Activated T-cell treated with anti-CD3 and anti-CD28 coated beads for 4 hours (primary cell): ENCODE data around the gene CACNG7.
"Not testable (repeated sequence)": the region's sequence is repeated elsewhere in the genome, so short reads cannot be mapped to it uniquely, and the experiment has no call there.

Source experiments
- DNase-seq: peaks from one replicate; pipeline ENCODE4 v3.0.0-alpha.2; 2020

The CACNG7 gene

DNA sequence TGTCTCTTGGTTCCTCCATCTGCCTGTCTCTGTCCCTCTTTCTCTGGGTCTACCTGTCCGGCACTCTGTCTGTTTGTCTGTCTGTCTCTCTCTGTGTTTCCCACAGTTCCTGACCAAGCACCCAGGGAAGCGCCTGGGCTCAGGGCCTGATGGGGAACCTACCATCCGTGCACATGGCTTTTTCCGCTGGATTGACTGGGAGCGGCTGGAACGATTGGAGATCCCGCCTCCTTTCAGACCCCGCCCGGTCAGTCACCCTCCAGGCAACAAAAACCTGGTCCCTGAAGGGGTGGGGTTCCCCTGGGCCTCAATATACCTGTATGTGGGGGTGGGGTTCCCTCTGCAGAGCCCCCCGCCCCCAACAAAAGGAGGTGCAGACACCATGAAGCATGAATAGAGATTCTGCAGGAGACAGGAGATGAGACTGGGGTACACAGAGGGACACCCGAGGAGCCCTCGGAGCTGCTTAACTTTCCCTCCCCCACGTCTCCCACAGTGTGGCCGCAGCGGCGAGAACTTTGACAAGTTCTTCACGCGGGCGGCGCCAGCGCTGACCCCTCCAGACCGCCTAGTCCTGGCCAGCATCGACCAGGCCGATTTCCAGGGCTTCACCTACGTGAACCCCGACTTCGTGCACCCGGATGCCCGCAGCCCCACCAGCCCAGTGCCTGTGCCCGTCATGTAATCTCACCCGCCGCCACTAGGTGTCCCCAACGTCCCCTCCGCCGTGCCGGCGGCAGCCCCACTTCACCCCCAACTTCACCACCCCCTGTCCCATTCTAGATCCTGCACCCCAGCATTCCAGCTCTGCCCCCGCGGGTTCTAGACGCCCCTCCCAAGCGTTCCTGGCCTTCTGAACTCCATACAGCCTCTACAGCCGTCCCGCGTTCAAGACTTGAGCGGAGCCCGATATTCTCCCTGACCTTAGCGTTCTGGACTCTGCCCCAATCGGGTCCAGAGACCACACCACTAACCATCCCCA, 2.6 kb upstream of the CACNG7 start:
- DNase-seq, result peak; percentile 68

DNA sequence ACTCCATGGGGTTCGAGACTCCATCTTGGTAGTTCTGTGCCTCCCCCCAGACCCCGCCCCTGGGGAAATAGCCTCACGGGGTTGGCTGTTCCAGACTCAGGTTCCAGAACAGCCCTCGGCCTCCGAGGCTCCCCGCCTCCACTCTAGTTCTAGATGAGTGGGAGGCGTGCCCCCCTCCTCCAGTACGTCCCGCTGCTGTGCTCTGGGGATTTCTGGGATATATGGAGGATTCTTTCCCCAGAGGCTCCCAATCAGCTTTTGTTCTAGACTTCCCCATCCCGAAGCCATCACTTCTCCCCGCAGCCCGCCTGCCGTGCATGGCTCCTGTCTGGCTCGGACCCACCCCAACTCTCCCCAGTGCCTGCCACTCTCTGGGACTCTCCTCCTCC, 1.9 kb upstream of the CACNG7 start:
- DNase-seq, result no peak

DNA sequence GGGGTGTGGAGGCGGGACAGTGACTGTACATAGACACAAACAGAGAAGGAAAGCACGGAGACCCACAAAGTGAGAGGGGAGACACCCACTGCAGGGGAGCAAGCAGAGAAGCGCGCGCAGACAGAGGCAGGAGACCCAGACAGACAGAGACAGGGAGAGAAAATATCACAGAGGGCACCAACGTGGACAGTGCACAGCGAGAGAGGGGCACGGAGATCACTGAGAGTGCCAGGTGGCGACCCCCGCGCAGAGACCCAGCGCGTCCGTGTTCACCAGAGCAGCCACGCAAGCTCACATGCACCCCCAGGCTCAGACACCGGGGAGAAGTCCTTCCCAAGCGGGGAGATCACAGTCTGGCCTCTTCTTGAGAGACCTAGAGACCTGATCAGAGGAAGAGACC, 1.4 kb upstream of the CACNG7 start:
- no peak for DNase-seq

DNA sequence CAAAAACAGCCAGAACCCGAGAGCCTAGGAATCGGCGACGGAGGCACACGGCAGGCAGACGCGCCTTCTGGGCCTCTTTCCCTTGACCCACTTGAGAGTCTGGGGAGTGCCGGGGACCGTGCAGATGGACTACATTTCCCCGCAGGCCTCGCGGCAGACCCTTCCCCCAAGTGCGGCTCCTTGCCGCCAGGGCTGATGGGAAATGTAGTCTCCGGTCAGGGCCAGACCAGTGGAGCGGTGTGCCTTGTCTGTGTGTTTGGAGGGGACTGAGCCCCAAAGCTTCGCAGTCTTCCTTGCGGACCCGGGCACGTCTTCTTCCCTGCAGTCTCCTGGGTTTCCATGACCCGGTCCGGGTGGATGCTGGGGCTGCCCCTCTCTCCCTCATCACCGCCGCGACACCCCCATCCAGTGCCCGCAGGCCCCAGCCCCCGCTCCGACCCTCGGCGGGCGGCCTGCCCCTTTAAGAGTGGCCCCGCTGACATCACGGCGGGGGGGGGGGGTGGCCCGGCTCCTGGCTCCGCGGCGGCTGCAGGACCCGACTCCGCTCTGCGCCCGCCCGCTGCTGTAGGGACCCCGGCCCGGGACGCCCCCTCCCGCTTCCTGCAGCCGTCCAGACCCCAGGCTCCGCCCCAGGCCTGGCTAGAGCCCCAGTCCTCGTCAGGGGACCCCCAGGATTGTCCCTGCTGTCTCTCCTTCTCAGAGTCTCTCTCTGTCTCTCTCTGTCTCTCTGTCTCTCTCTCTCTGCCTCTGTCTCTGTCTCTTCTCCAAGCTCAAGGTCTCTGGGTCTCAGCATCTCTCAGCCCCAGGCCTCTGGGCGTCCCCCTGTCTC, 758 bp upstream of the CACNG7 start:
- DNase-seq, result peak; percentile 16

DNA sequence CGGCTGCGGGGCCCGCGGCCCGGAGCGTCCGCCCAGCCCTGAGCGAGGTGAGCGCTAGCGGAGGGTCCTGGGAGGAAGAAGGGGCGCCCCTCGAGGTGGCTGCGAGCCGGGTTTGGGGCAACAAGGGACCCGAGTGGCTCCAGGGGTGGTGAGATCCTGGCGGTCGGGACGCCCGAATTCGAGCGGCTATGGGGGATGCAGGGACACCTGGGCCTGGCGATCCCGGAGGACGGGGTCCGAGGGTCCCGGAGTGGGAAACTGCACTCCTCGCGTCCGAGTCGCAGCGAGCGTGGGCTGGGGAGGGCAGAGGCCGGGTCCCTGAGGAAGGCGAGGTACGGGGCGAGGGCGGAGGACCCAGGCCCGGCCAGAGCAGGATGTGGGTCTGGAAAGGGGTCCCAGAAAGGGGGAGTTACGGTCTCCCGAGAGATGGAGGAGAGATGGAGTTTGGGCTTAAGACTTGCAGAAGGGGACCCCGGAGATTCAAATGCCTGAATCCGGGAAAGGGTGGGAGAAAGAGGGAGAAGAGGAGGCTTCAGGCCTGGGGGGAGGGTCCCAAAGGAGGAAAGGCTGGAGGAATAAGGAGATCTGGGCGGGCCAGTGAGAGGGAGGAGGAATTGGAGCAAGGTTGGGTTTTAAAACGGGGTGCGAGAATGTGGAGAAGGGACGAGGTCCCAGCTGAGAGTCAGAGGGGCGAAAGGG, 542 bp downstream of the CACNG7 start:
- no peak for DNase-seq

DNA sequence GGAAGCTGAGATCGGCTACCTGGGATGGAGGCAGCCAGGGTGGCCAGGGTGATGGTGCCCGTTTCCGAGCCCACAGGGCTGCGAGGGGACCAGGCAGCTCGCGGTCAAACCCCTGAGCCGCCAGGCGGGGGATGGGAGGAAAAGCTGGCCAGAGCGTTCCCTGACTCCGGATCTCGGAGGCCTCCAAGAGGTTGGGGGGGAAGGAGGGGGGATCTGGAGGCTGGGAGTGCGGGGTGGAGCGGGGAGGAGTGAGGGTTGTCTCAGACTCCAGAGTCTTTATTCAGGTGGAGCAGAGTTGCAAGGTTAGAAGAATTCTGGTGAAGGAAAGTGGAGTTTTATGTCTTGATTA, 1.1 kb downstream of the CACNG7 start:
- DNase-seq, result no peak

DNA sequence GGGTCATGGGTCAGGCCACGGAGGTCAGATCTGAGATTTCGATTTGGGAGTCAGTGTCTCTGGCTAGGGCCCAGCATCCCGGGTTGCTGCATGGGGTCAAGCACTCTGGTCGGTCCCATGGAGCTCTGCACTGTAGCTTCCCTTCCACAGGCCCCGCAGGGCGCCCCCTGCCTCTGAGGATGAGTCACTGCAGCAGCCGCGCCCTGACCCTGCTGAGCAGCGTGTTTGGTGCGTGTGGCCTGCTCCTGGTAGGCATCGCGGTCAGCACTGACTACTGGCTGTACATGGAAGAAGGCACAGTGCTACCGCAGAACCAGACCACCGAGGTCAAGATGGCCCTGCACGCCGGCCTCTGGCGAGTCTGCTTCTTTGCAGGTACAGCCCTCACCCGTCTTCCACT, 3.6 kb downstream of the CACNG7 start:
- no peak for DNase-seq

DNA sequence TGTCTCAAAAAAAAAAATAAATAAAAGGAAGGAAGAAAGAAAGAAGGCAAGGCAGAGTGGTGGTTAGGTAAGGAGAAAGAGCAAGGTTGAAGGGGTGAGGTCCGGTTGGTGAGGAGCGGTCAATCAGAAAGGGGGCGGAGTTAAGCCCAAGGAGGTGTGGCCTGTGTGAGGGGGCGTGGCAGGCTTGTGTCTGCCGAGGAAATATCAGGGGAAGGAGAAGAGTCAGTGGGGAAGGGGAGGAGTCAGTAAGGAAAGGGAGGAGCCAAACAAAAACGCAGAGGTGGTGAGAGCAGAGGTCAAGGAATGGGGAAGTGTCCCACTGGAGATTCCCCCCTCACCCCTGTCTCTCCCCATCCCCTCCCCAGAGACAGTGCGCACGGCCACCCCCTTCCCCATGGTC, 5.9 kb downstream of the CACNG7 start:
- DNase-seq, result no peak

DNA sequence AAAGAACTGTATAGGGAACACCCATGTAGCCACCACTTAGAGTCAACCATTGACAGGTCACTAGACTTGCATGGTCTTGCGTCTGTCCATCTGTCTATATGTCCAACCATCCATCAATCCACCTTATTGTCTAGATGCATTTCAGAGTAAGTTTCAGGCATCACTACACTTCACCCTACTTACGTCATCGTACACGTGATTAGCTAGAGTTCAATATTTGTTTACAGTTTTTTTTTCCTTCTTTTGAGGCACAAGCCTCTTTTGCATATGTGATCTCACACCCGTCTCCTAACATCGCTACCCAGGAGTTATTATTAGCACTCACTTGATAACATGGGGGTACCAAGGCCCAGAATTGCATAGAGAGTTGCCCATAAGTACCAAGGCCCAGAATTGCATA, 6.9 kb downstream of the CACNG7 start:
- no peak for DNase-seq

DNA sequence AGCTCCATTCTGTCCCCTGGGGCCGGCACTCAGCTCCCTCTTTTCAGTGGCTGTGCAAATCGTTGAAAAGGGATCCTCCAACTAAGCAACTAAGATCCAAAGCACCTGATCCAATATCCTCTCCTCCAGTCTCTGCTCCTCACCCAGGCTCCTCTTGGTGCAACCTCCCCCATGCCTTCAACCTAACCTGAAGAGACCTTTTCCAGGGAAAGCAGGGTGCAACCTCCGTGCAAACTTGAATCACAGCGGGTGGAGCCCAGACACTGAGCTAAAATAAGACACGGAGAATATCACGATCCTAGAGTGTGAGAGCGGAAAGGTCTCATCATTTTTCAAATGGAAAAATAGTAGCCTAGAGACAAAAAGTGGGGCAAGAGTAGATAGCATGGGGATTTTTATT, 8.3 kb downstream of the CACNG7 start:
- no peak for DNase-seq

DNA sequence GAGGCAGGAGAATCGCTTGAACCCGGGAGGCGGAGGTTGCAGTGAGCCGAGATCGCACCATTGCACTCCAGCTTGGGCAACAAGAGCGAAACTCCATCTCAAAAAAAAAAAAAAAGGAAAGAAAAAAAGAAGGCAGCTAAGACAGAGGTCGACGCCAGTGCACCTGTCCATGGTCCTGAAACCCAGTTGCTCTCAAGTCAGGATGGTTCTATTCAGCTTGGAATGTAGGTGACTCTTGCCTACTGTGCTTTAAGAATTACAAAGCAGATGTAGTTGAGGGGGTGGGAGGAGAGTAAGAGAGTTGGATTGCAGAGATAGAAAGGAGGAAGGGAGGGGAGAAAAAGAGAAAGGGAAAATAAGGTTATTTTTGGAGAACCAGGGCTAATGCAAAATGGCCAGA, 18.7 kb downstream of the CACNG7 start:
- no peak for DNase-seq

DNA sequence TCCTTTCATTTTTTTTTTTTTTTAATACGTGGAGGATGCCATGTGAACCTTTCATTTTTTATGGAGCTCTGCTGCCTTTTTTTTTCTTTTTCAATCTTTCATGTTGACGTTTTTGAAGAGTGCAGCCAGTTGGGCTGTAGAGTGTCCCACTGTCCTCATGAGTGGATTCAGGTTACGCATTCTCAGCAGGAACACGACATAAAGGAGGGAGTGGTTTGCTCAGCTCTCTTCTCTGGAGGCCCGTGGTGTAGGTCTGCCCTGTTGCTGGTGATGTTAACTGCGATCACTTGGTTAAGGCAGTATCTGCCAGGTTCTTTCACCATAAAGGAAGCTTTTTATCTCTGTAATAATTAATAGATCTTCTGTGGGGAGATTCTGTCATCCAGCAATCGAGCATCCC, 27.0 kb downstream of the CACNG7 start:
- DNase-seq, result no peak

DNA sequence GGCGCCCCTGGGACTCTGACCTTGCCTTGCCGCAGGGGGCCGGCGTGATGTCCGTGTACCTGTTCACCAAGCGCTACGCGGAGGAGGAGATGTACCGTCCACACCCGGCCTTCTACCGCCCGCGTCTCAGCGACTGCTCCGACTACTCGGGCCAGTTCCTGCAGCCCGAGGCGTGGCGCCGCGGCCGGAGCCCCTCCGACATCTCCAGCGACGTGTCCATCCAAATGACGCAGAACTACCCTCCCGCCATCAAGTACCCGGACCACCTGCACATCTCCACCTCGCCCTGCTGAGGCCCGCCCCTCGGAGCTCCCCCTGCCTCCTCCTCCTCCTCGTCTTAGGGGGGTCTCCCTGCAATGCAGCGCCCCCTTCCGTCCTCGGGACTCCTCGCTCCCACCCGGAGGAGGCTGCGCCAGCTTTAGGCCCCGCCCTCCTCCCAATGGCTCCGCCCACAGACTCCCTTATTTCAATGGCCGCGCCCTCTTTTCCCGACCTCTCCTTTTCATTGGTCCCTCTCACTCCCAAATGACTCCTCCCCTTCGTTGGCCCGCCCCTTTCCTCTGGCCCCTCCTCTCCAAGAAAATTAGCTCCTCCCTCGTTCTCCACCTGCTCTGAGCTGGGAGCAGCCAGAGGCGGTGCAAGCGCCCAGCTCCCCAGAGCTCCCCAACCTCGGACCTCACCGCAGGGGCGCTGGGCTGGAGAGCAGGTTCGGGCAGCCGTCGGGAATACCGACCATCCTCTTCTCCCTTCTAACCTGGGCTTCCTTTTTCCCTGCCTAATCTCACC, 33.1 kb downstream of the CACNG7 start:
- no peak for DNase-seq

DNA sequence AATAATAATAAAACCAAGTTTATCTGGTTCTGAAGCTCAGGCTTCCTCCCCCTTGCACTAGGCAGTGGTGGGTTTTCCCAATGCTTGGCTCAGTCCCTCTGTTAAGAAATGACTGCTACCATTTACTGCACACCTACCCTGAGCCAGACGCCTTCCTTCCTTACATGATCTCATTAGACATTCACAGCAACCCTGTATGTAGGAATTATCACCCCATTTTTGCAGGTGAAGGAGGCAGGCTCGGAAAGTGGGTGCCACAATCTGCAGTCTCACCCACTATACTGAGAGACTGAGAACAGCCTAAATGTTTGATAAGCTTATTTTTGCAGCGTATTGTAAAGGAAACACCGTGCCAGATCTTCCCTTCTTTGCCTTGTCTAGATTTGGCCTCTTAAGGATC, 35.3 kb downstream of the CACNG7 start:
- no peak for DNase-seq

DNA sequence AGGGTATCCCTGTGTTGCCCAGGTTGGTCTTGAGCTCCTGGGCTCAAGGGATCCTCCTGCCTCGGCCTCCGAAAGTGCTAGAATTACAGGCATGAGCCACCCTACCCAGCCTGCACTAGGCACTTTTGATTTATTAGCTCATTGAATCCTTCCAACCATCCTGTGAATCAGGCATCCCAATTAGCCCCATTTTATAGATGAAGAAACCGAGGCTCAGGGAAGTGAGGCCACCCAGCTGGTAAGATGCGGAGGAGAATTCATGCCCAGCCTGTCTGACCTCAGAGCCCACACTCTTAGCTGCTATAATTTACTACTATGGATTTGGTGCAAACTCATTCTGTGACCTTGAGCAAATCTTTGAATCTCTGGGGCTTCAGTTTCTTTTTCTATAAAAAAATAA, 35.9 kb downstream of the CACNG7 start:
- no peak for DNase-seq

DNA sequence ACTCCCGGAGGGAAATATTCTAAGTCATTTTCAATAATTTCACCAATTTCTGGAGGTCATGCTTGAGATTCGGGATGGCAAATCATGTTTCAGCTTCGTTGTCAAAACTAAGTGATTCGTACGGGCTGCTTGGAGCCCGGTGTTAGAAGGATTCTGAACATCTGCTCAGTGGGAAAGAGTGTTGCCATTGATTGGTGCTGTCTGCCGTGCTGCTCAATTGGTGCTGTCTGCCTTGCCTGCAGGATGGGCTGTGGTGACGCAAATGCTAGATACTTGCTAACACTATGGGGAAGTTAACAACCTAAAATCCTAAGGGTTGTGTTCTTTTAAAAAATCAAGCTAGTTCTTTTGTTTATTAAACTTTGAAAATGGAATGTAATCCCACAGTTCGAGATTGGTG, 36.4 kb downstream of the CACNG7 start:
- DNase-seq, result no peak

DNA sequence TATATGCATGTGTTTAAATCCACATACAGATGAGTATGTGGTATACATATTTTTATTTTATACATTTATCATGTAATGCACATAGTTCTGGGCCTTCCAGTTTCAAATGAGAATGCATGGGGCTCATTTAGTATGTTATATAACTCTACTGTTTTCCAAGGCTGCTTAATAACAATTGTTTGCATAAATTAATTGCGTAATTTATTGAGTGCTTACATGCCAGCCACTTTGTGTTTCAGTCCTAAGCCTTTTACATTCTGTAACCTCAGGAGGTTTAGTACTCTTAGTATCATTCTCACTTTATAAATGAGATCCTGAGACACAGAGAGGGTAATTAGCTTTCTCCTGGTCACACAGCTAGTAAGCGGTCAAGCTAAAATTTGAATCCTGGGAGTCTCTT, 36.9 kb downstream of the CACNG7 start:
- DNase-seq, result no peak

DNA sequence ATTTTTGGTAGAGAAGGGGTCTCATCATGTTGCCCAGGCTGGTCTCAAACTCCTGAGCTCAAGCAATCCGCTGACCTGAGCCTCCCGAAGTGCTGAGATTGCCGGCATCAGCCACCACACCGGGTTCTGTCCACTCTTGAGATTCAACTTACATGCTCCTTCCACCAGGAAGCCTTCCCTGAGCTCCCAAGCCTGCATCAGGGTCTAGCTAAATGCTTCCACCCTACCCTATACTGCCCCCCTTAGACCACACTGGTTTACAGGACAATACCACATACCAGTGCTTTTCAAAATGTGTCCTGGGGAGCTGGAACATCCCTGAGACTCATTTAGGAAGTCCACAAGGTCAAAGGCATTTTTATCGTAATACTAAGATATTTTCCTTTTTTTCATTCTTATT, 38.5 kb downstream of the CACNG7 start:
- no peak for DNase-seq

DNA sequence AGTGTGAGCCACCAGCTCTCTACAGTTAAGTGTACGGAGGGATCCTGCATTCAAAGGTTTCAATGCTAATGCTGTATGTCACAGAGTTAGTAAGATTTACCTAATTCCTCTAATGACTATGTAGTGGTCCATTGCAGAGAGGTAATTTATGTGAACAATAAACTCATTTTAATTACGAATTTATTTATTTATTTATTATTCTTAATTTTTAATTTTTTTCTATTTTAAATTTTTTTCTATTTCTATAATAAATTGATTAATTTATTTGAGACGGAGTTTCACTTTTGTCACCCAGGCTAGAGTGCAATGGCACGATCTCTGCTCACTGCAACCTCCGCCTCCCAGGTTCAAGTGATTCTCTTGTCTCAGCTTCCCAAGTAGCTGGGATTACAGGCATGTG, 39.5 kb downstream of the CACNG7 start:
- DNase-seq, result not testable (repeated sequence)

DNA sequence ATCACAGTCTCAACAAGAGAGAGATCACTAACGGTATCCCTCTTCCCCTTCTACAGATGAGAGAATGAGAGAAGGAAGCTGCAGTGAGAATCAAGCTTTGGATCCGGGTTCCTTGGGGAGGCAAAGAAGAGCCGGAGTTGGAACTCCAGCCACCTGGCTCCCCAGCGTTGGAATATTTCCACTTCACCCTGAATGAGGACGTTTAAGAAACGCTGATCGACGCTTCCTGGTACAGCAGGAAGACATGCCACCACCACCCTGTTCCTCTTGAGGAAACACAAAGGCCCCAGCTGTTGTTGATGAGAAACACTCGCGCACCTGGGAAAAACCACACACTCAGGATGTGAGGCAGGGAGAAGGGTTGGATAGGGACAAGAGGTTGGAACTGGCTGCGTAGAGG, 42.4 kb downstream of the CACNG7 start:
- DNase-seq, result no peak

DNA sequence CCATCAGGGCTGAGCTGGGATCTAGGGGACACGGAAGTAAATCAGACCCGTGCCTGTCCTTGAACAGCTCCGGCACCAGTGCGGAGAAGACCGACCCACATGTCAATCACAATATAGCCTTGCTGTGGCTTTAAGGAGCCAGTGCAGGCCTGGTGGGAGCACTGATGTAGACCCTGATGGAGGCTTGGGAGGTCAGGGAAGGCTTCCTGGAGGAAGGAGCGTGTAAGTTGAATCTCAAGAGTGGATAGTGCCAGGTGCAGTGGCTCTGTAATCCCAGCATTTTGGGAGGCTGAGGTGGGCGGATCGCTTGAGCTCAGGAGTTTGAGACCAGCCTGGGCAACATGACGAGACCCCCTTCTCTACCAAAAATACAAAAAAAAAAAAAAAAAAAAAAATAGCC, 42.9 kb downstream of the CACNG7 start:
- DNase-seq, result no peak

DNA sequence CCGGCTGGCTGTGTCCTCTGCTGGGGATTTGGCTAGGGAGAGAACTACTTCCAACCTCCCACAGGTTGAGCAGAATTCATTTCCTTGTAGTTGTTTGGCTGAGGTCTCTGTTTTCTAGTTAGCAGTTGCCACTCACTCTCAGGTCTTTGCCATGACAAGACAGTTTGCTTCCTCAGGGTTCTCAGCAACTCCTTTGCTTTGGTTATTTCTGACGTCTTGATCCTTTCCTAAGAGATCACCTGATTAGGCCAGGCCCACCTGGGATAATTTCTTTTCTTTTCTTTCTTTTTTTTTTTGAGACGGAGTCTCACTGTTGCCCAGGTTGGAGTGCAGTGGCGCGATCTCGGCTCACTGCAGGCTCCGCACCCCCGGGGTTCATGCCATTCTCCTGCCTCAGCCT, 44.3 kb downstream of the CACNG7 start:
- no peak for DNase-seq
